Adipocyte (in vitro differentiated cells): ENCODE measurements around the gene BLOC1S1.

Experiments used
- DNase-seq: peaks from one replicate; pipeline ENCODE4 v3.0.0-alpha.2; 2015; ENCODE audit warnings: low read depth
- H3K27me3 ChIP-seq: replicated peaks from 2 replicates; pipeline ENCODE4 v1.7.0; 2013; ENCODE audit warnings: mild to moderate bottlenecking, low read length, moderate library complexity; ENCODE audit not compliant: control insufficient read depth, insufficient read depth
- H3K36me3 ChIP-seq: 2 replicates; pipeline ENCODE4 v1.7.0; 2013; ENCODE audit warnings: low read length, mild to moderate bottlenecking, moderate library complexity; ENCODE audit not compliant: control insufficient read depth, insufficient read depth, severe bottlenecking
- H3K4me1 ChIP-seq: 2 replicates; pipeline ENCODE4 v1.7.0; 2013; ENCODE audit warnings: mild to moderate bottlenecking, low read length, moderate library complexity; ENCODE audit not compliant: control insufficient read depth, insufficient read depth
- H3K4me3 ChIP-seq: 2 replicates; pipeline ENCODE4 v1.7.0; 2013; ENCODE audit warnings: mild to moderate bottlenecking, low read length, moderate library complexity
- H3K9ac ChIP-seq: 2 replicates; pipeline ENCODE4 v1.7.0; 2013; ENCODE audit warnings: mild to moderate bottlenecking, low read length, moderate library complexity
- H3K9me3 ChIP-seq: 2 replicates; pipeline ENCODE4 v1.7.0; 2013; ENCODE audit warnings: mild to moderate bottlenecking, low read length, moderate library complexity; ENCODE audit not compliant: control insufficient read depth

The BLOC1S1 gene

GRCh38 chr12:55760663-55761062, 44.8 kb downstream of the BLOC1S1 start:
- no peak for DNase-seq
- Histone ChIP-seq H3K9ac (no peak overlapping the region), H3K4me1 (no peaks in the 10 kb centered on the region), H3K4me3 (no peak overlapping the region), H3K36me3 (peaks cover 63% of the 10 kb centered on the region), H3K27me3 (no peaks in the 10 kb centered on the region), H3K9me3 (no peaks in the 10 kb centered on the region)

- Histone ChIP-seq H3K4me1 (no peaks in the 10 kb centered on the region), H3K4me3 (no peak overlapping the region), H3K36me3 (peaks cover 53% of the 10 kb centered on the region), H3K9ac (no peak overlapping the region), H3K9me3 (no peaks in the 10 kb centered on the region), H3K27me3 (no peaks in the 10 kb centered on the region)
- no peak for DNase-seq
Measured at GRCh38 chr12:55762646-55763045, 46.8 kb downstream of the BLOC1S1 start.

DNA sequence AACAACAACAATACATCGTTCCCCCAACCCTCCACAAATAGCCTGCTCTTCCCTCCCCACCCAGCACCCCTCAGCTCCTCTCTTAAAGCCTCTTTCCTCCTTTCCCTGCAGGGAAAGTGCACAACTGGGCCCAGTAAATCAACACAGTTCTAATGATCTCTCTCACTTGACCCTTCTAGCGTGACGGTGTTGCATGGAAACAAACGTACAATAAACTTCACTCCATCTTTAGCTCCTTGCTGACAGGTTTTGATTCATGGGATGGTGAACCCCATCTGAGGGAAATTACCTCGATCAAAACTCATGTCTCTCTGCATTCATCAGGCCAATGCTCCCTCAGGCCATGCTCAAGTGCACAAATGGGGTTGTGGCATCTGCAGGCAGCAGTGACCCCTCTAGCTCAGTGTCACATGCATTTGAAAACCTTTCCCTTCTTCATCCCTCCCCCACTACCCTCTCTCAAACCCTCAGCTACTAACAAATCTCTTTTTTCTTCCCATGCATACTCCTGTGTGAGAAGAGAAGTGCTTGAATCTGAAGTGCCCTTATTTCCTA, 50.0 kb downstream of the BLOC1S1 start:
- no peak overlapping the region for H3K4me3 ChIP-seq
- H3K9ac ChIP-seq: no peak overlapping the region
- peaks cover 45% of the 10 kb centered on the region for H3K36me3 ChIP-seq
- H3K9me3 ChIP-seq: no peaks in the 10 kb centered on the region
- H3K27me3 ChIP-seq: no peaks in the 10 kb centered on the region
- H3K4me1 ChIP-seq: no peaks in the 10 kb centered on the region
- DNase-seq: no peak

GRCh38 chr12:55767156-55767555, 51.3 kb downstream of the BLOC1S1 start:
- H3K9me3 ChIP-seq: no peaks in the 10 kb centered on the region

More at GRCh38 chr12:55767156-55767555, 51.3 kb downstream of the BLOC1S1 start:
- DNase-seq: no peak
- no peak overlapping the region for H3K9ac ChIP-seq
- no peaks in the 10 kb centered on the region for H3K27me3 ChIP-seq
- no peak overlapping the region for H3K4me3 ChIP-seq
- no peaks in the 10 kb centered on the region for H3K4me1 ChIP-seq
- H3K36me3 ChIP-seq: peaks cover 51% of the 10 kb centered on the region
